HEK293 (cell line): ENCODE data around the gene ADGRD2.

Source experiments
- CTCF ChIA-PET: fragments of 350-600 bp; formaldehyde crosslinking; extraction: SDS; loops from one replicate; lab custom pipeline; 2021; ENCODE audit warnings: antibody characterized with exemption; lab: Yijun Ruan, JAX
- POLR2A ChIA-PET: fragments of 300-600 bp; formaldehyde crosslinking; extraction: SDS; loops from one replicate; lab custom pipeline; 2020; ENCODE audit warnings: antibody characterized with exemption, inconsistent platforms; lab: Yijun Ruan, JAX
- H3K27ac ChIP-seq: fragments of 200-500 bp; sonication (Bioruptor generic); 2 replicates; pipeline ENCODE4 v1.5.1; 2014; ENCODE audit warnings: low read depth, low read length, control low read depth, inconsistent platforms; ENCODE audit errors: extremely low read depth
- H3K36me3 ChIP-seq, 2 experiments: fragments of 200-500 bp in 1 of 2; sonication (Bioruptor generic) in 1 of 2; 1 replicate in 1 of 2; 2 replicates in 1 of 2; pipeline ENCODE4 v1.5.1; 2014 to 2017; ENCODE audit warnings: inconsistent platforms in 2 of 2, low read length in 2 of 2; ENCODE audit not compliant: control insufficient read depth in 2 of 2, insufficient read depth in 1 of 2
- H3K4me1 ChIP-seq: fragments of 200-500 bp; sonication (Bioruptor generic); 2 replicates; pipeline ENCODE4 v1.5.1; 2014; ENCODE audit warnings: mild to moderate bottlenecking, low read length, inconsistent platforms; ENCODE audit not compliant: control insufficient read depth, insufficient read depth
- H3K4me3 ChIP-seq: 2 replicates; pipeline ENCODE4 v1.5.1; 2011; ENCODE audit warnings: low read depth, mild to moderate bottlenecking, control low read depth, low read length, moderate library complexity
- H3K9me3 ChIP-seq: fragments of 200-500 bp; sonication (Bioruptor generic); 2 replicates; pipeline ENCODE4 v1.5.1; 2014; ENCODE audit warnings: low read depth, low read length, inconsistent platforms; ENCODE audit not compliant: control insufficient read depth, insufficient read depth
- ELK4 ChIP-seq: IDR thresholded peaks from 2 replicates; pipeline ENCODE4 v1.6.1; 2011; ENCODE audit warnings: mild to moderate bottlenecking, low read depth, low read length, borderline replicate concordance
- PATZ1 ChIP-seq: fragments of 450-650 bp; formaldehyde crosslinking; IDR thresholded peaks from 2 replicates; pipeline ENCODE4 v1.5.1; 2016; ENCODE audit warnings: missing biosample characterization, missing genetic modification characterization
- SETDB1 ChIP-seq: IDR thresholded peaks from one replicate; pipeline ENCODE4 v1.6.1; 2017; ENCODE audit warnings: mild to moderate bottlenecking, low read length, moderate library complexity, mixed read lengths; ENCODE audit not compliant: insufficient read length
- TRIM28 ChIP-seq: IDR thresholded peaks from 2 replicates; pipeline ENCODE4 v1.6.1; 2011; ENCODE audit warnings: low read length, control low read depth, borderline replicate concordance
- ZNF138 ChIP-seq: fragments of 450-650 bp; formaldehyde crosslinking; IDR thresholded peaks from 2 replicates; pipeline ENCODE4 v1.5.1; 2016; ENCODE audit warnings: missing biosample characterization, missing genetic modification characterization, borderline replicate concordance
- ZNF202 ChIP-seq: fragments of 450-650 bp; formaldehyde crosslinking; IDR thresholded peaks from 2 replicates; pipeline ENCODE4 v1.5.1; 2016; ENCODE audit warnings: missing biosample characterization, missing genetic modification characterization, borderline replicate concordance
- ZNF398 ChIP-seq: fragments of 450-650 bp; formaldehyde crosslinking; IDR thresholded peaks from 2 replicates; pipeline ENCODE4 v1.5.1; 2017; ENCODE audit warnings: missing biosample characterization, missing genetic modification characterization
- ZNF549 ChIP-seq: fragments of 450-650 bp; IDR thresholded peaks from 2 replicates; pipeline ENCODE4 v1.5.1; 2018; ENCODE audit warnings: missing biosample characterization, missing genetic modification characterization, mild to moderate bottlenecking, inconsistent platforms, moderate library complexity
- ZNF639 ChIP-seq: fragments of 450-650 bp; formaldehyde crosslinking; IDR thresholded peaks from 2 replicates; pipeline ENCODE4 v1.5.1; 2016; ENCODE audit warnings: missing biosample characterization, missing genetic modification characterization
- ZNF692 ChIP-seq: fragments of 450-650 bp; formaldehyde crosslinking; IDR thresholded peaks from 2 replicates; pipeline ENCODE4 v1.5.1; 2016; ENCODE audit warnings: missing biosample characterization, missing genetic modification characterization
- ZXDB ChIP-seq: fragments of 450-650 bp; formaldehyde crosslinking; IDR thresholded peaks from 2 replicates; pipeline ENCODE4 v1.5.1; 2016; ENCODE audit warnings: missing biosample characterization, missing genetic modification characterization

Gene ADGRD2

GRCh38 chr9:124415102-124415851 is 35.0 kb upstream of the ADGRD2 start, which contains the start of gene PSMB7 (continued):
- peak; percentile 61 for TF ChIP-seq PATZ1 (tag by site-specific recombination)
- peak; percentile 88 for TF ChIP-seq ZXDB
- TF ChIP-seq ZNF138, result no peak
- no peak for TF ChIP-seq ZNF202 (tag by site-specific recombination)

- CTCF ChIA-PET, result interaction anchor here (0.6 to 1.1 kb wide), 5 partner anchors 9 to 482 kb away, joined by 3 read pairs; no protein-coding TSS in a partner anchor
- TF ChIP-seq SETDB1 (peak; percentile 67), TRIM28 (no peak)
Observed at GRCh38 chr9:124415852-124416484, 34.3 kb upstream of the ADGRD2 start.

GRCh38 chr9:124419832-124420489 is 30.3 kb upstream of the ADGRD2 start:
- Histone ChIP-seq H3K4me1 (no peaks in the 10 kb centered on the region), H3K27ac (no peak overlapping the region), H3K9me3 (no peaks in the 10 kb centered on the region), H3K4me3 (no peak overlapping the region), H3K36me3 (no peaks in the 10 kb centered on the region)
- ChIA-PET POLR2A (no interaction called here), CTCF (interaction anchor here (0.5 to 5.6 kb wide), 23 partner anchors 10 to 524 kb away, joined by 3 to 116 read pairs (median 4); partner anchors contain the start of gene ADGRD2)
- TF ChIP-seq ZNF639 (no peak), ZNF549 (tag by site-specific recombination) (no peak), ELK4 (no peak), ZNF398 (tag by site-specific recombination) (no peak), ZNF692 (tag by site-specific recombination) (no peak)

More at GRCh38 chr9:124415852-124416484, 34.3 kb upstream of the ADGRD2 start:
- POLR2A ChIA-PET, result no interaction called here
- H3K36me3 ChIP-seq, result peaks cover 20 to 34% of the 10 kb centered on the region in 2 experiments
- no peak overlapping the region for H3K27ac ChIP-seq
- no peak overlapping the region for H3K4me3 ChIP-seq
- H3K4me1 ChIP-seq, result peaks cover 4% of the 10 kb centered on the region; the same call in 1 of the 2 replicates
- H3K9me3 ChIP-seq, result no peaks in the 10 kb centered on the region
